Osteoblast (primary cell): ENCODE data around the gene SPHKAP. TPM values are rescaled to one million over a fixed set of nuclear protein-coding genes. Genes with fewer than 3 reads are reported as not detected.
A peak's percentile ranks its signal among the peaks of the same experiment; 100 is the strongest.

Experiments
- DNase-seq: peaks from one replicate; pipeline ENCODE4 v3.0.0; 2011; ENCODE audit warnings: low spot score, mixed read lengths; ENCODE audit not compliant: insufficient read length; ENCODE audit errors: missing footprints
- H2AFZ ChIP-seq: 2 replicates; pipeline ENCODE4 v1.6.0; 2011; ENCODE audit warnings: mild to moderate bottlenecking, low read length
- H3K27ac ChIP-seq: 2 replicates; pipeline ENCODE4 v1.5.1; 2011; ENCODE audit warnings: mild to moderate bottlenecking, low read depth, low read length, moderate library complexity
- H3K27me3 ChIP-seq: 2 replicates; pipeline ENCODE4 v1.6.0; 2012; ENCODE audit warnings: mild to moderate bottlenecking, control low read depth, inconsistent platforms, low read length, moderate library complexity; ENCODE audit not compliant: insufficient read depth
- H3K36me3 ChIP-seq: 2 replicates; pipeline ENCODE4 v1.5.1; 2011; ENCODE audit warnings: mild to moderate bottlenecking, low read length, control low read depth, moderate library complexity; ENCODE audit not compliant: insufficient read depth
- H3K4me1 ChIP-seq: 2 replicates; pipeline ENCODE4 v1.5.1; 2011; ENCODE audit warnings: mild to moderate bottlenecking, low read length, control low read depth, moderate library complexity; ENCODE audit not compliant: insufficient read depth
- H3K4me2 ChIP-seq: 2 replicates; pipeline ENCODE4 v1.6.0; 2011; ENCODE audit warnings: mild to moderate bottlenecking, low read length; ENCODE audit not compliant: insufficient read depth
- H3K4me3 ChIP-seq: fragments of 200-600 bp; sonication (generic); 3 replicates; pipeline ENCODE4 v1.5.1; 2012; ENCODE audit warnings: mild to moderate bottlenecking, low read length, inconsistent platforms; ENCODE audit not compliant: insufficient read depth
- H3K79me2 ChIP-seq: 2 replicates; pipeline ENCODE4 v1.6.0; 2012; ENCODE audit warnings: mild to moderate bottlenecking, low read length, control low read depth, inconsistent platforms; ENCODE audit not compliant: insufficient read depth
- H3K9me3 ChIP-seq: 2 replicates; pipeline ENCODE4 v1.5.1; 2011; ENCODE audit warnings: low read depth, low read length, control low read depth
- H4K20me1 ChIP-seq: 2 replicates; pipeline ENCODE4 v1.6.0; 2012; ENCODE audit warnings: mild to moderate bottlenecking, low read length, control low read depth; ENCODE audit not compliant: insufficient read depth
- CTCF ChIP-seq: IDR thresholded peaks from 2 replicates; pipeline ENCODE4 v1.5.1; 2011; ENCODE audit warnings: mild to moderate bottlenecking, low read depth, low read length, moderate library complexity; ENCODE audit errors: extremely low read depth
- total RNA-seq: library from RNA; depleted of rRNA; stranded (reverse); fragments of >200 nt; gene quantifications from 2 replicates; pipeline ENCODE4 v1.2.3, GENCODE V29; 2012

SPHKAP gene
- total RNA-seq, 1 donor = not detected

- peaks cover 2% of the 10 kb centered on the region for H3K9me3 ChIP-seq
- no peaks in the 10 kb centered on the region for H3K79me2 ChIP-seq
- H3K4me3 ChIP-seq = no peak overlapping the region
- TF ChIP-seq CTCF = no peak
- no peaks in the 10 kb centered on the region for H3K36me3 ChIP-seq
- H2AFZ ChIP-seq = no peak overlapping the region
- no peaks in the 10 kb centered on the region for H3K4me1 ChIP-seq
- no peaks in the 10 kb centered on the region for H3K27me3 ChIP-seq
- H4K20me1 ChIP-seq = no peaks in the 10 kb centered on the region
- no peak overlapping the region for H3K4me2 ChIP-seq
- no peak for DNase-seq
- no peak overlapping the region for H3K27ac ChIP-seq
Observed at GRCh38 chr2:228197504-228197903, 16.0 kb upstream of the SPHKAP start.

GRCh38 chr2:228180181-228181097, 1.0 kb downstream of the SPHKAP start:
- Histone ChIP-seq H3K9me3 (no peaks in the 10 kb centered on the region), H3K79me2 (no peaks in the 10 kb centered on the region), H3K36me3 (no peaks in the 10 kb centered on the region), H2AFZ (no peak overlapping the region), H3K27ac (no peak overlapping the region), H3K4me1 (no peaks in the 10 kb centered on the region), H4K20me1 (no peaks in the 10 kb centered on the region), H3K27me3 (no peaks in the 10 kb centered on the region), H3K4me3 (no peak overlapping the region), H3K4me2 (no peak overlapping the region)
- TF ChIP-seq CTCF = no peak
- DNase-seq = peak; percentile 21

- H3K27me3 ChIP-seq = no peaks in the 10 kb centered on the region
- H4K20me1 ChIP-seq = no peaks in the 10 kb centered on the region
- H3K36me3 ChIP-seq = no peaks in the 10 kb centered on the region
- H3K9me3 ChIP-seq = no peaks in the 10 kb centered on the region
- no peak for TF ChIP-seq CTCF
- no peak overlapping the region for H3K4me2 ChIP-seq
- H3K27ac ChIP-seq = no peak overlapping the region
- H2AFZ ChIP-seq = no peak overlapping the region
- no peaks in the 10 kb centered on the region for H3K4me1 ChIP-seq
- no peaks in the 10 kb centered on the region for H3K79me2 ChIP-seq
- H3K4me3 ChIP-seq = no peak overlapping the region
- no peak for DNase-seq
Observed at GRCh38 chr2:228167290-228167689, 14.2 kb downstream of the SPHKAP start.

- H3K9me3 ChIP-seq = no peaks in the 10 kb centered on the region
- no peak overlapping the region for H2AFZ ChIP-seq
- H4K20me1 ChIP-seq = no peaks in the 10 kb centered on the region
- no peak overlapping the region for H3K27ac ChIP-seq
- TF ChIP-seq CTCF = no peak
- H3K79me2 ChIP-seq = no peaks in the 10 kb centered on the region
- no peaks in the 10 kb centered on the region for H3K27me3 ChIP-seq
- H3K4me3 ChIP-seq = no peak overlapping the region
- no peaks in the 10 kb centered on the region for H3K36me3 ChIP-seq
- DNase-seq = no peak
- no peaks in the 10 kb centered on the region for H3K4me1 ChIP-seq
- H3K4me2 ChIP-seq = no peak overlapping the region
Observed at GRCh38 chr2:228164718-228165117, 16.8 kb downstream of the SPHKAP start.
